HUES64 (cell line): ENCODE measurements around the gene TMEM88.

Experiments used
- H3K27ac ChIP-seq: 2 replicates; pipeline ENCODE4 v1.7.0; 2013; ENCODE audit warnings: low read depth, low read length, inconsistent platforms
- H3K27me3 ChIP-seq: 2 replicates; pipeline ENCODE4 v1.6.1; 2013; ENCODE audit warnings: mild to moderate bottlenecking, low read length; ENCODE audit not compliant: insufficient read depth
- H3K36me3 ChIP-seq: 2 replicates; pipeline ENCODE4 v1.6.1; 2013; ENCODE audit warnings: mild to moderate bottlenecking, low read length; ENCODE audit not compliant: insufficient read depth
- H3K4me1 ChIP-seq: 2 replicates; pipeline ENCODE4 v1.6.1; 2013; ENCODE audit warnings: mild to moderate bottlenecking, low read length, moderate library complexity; ENCODE audit not compliant: insufficient read depth
- H3K4me3 ChIP-seq: 2 replicates; pipeline ENCODE4 v1.5.1; 2013; ENCODE audit warnings: mild to moderate bottlenecking, low read length, moderate library complexity
- H3K9ac ChIP-seq: 2 replicates; pipeline ENCODE4 v1.6.1; 2013; ENCODE audit warnings: mild to moderate bottlenecking, low read depth, low read length
- H3K9me3 ChIP-seq: 2 replicates; pipeline ENCODE4 v1.6.1; 2013; ENCODE audit warnings: low read depth, low read length; ENCODE audit not compliant: insufficient read depth
- WGBS: fragments of 150-250, 120-280 bp; methylation state at CpG from one replicate; pipeline ENCODE4 v1.1.7; 2013; ENCODE audit warnings: missing lambda C conversion rate; 5-methylcytosine and 5-hydroxymethylcytosine counted together

Gene TMEM88

GRCh38 chr17:7846063-7846735 lies 8.7 kb upstream of the TMEM88 start:
- no peak overlapping the region for H3K9ac ChIP-seq
- H3K27ac ChIP-seq = no peak overlapping the region
- WGBS = 93% methylated on average over 20 of the region's 22 CpGs
- peaks cover 15% of the 10 kb centered on the region for H3K36me3 ChIP-seq
- H3K27me3 ChIP-seq = peaks cover 3% of the 10 kb centered on the region
- no peaks in the 10 kb centered on the region for H3K9me3 ChIP-seq
- H3K4me3 ChIP-seq = no peak overlapping the region
- peaks cover 3% of the 10 kb centered on the region; the same call in 1 of the 2 replicates for H3K4me1 ChIP-seq

GRCh38 chr17:7846765-7847661 lies 7.9 kb upstream of the TMEM88 start:
- no peak overlapping the region for H3K9ac ChIP-seq
- no peaks in the 10 kb centered on the region for H3K9me3 ChIP-seq
- H3K4me3 ChIP-seq = no peak overlapping the region
- peaks cover 2% of the 10 kb centered on the region for H3K27me3 ChIP-seq
- H3K36me3 ChIP-seq = peaks cover 15% of the 10 kb centered on the region
- H3K4me1 ChIP-seq = no peaks in the 10 kb centered on the region
- 93% methylated on average over 34 of the region's 34 CpGs for WGBS
- no peak overlapping the region for H3K27ac ChIP-seq

- Histone ChIP-seq H3K9me3 (no peaks in the 10 kb centered on the region), H3K4me1 (no peaks in the 10 kb centered on the region), H3K36me3 (peaks cover 20% of the 10 kb centered on the region), H3K27ac (no peak overlapping the region), H3K4me3 (no peak overlapping the region), H3K9ac (no peak overlapping the region), H3K27me3 (peaks cover 13% of the 10 kb centered on the region)
- 90% methylated on average over 20 of the region's 20 CpGs for WGBS
Observed at GRCh38 chr17:7848131-7848579, 6.7 kb upstream of the TMEM88 start.

- Histone ChIP-seq H3K4me1 (no peaks in the 10 kb centered on the region), H3K9ac (no peak overlapping the region), H3K36me3 (peaks cover 20% of the 10 kb centered on the region), H3K27me3 (peaks cover 19% of the 10 kb centered on the region), H3K9me3 (no peaks in the 10 kb centered on the region), H3K27ac (no peak overlapping the region), H3K4me3 (no peak overlapping the region)
- 96% methylated on average over 21 of the region's 21 CpGs for WGBS
Observed at GRCh38 chr17:7848739-7849129, 6.1 kb upstream of the TMEM88 start.

- Histone ChIP-seq H3K9ac (no peak overlapping the region), H3K36me3 (peaks cover 20% of the 10 kb centered on the region), H3K27ac (no peak overlapping the region), H3K4me3 (no peak overlapping the region), H3K9me3 (no peaks in the 10 kb centered on the region), H3K4me1 (no peaks in the 10 kb centered on the region), H3K27me3 (peaks cover 24% of the 10 kb centered on the region)
- 94% methylated on average over 35 of the region's 35 CpGs for WGBS
Observed at GRCh38 chr17:7849130-7849750, 5.6 kb upstream of the TMEM88 start.

- Histone ChIP-seq H3K9me3 (no peaks in the 10 kb centered on the region), H3K36me3 (peaks cover 20% of the 10 kb centered on the region), H3K27ac (no peak overlapping the region), H3K27me3 (peaks cover 31% of the 10 kb centered on the region), H3K9ac (no peak overlapping the region), H3K4me1 (no peaks in the 10 kb centered on the region), H3K4me3 (no peak overlapping the region)
- 92% methylated on average over 12 of the region's 12 CpGs for WGBS
Observed at GRCh38 chr17:7849751-7850504, 4.9 kb upstream of the TMEM88 start.

- peaks cover 20% of the 10 kb centered on the region for H3K36me3 ChIP-seq
- no peaks in the 10 kb centered on the region for H3K4me1 ChIP-seq
- WGBS = 90% methylated on average over 17 of the region's 17 CpGs
- no peak overlapping the region for H3K27ac ChIP-seq
- no peaks in the 10 kb centered on the region for H3K9me3 ChIP-seq
- peak overlapping the region; percentile 56 for H3K4me3 ChIP-seq
- H3K27me3 ChIP-seq = peaks cover 40% of the 10 kb centered on the region
- no peak overlapping the region for H3K9ac ChIP-seq
Observed at GRCh38 chr17:7850701-7851437, 4.0 kb upstream of the TMEM88 start.

- H3K9ac ChIP-seq = no peak overlapping the region
- H3K9me3 ChIP-seq = no peaks in the 10 kb centered on the region
- H3K4me3 ChIP-seq = peak overlapping the region; percentile 56
- H3K4me1 ChIP-seq = peaks cover 5% of the 10 kb centered on the region
- H3K36me3 ChIP-seq = peaks cover 17% of the 10 kb centered on the region; the same call in 1 of the 2 replicates
- no peak overlapping the region for H3K27ac ChIP-seq
- 18% methylated on average over 60 of the region's 60 CpGs for WGBS
- H3K27me3 ChIP-seq = peaks cover 48% of the 10 kb centered on the region
Observed at GRCh38 chr17:7851438-7852261, 3.2 kb upstream of the TMEM88 start.

GRCh38 chr17:7852262-7852670 lies 2.6 kb upstream of the TMEM88 start:
- H3K4me3 ChIP-seq = no peak overlapping the region
- no peak overlapping the region for H3K9ac ChIP-seq
- 89% methylated on average over 20 of the region's 20 CpGs for WGBS
- H3K4me1 ChIP-seq = peaks cover 6% of the 10 kb centered on the region
- H3K27ac ChIP-seq = no peak overlapping the region
- no peaks in the 10 kb centered on the region for H3K9me3 ChIP-seq
- H3K36me3 ChIP-seq = peaks cover 17% of the 10 kb centered on the region; the same call in 1 of the 2 replicates
- peaks cover 48% of the 10 kb centered on the region for H3K27me3 ChIP-seq
